Dedifferentiated amniotic fluid mesenchymal stem cell (primary cell): ENCODE measurements around the gene TIMM17B.

ENCODE experiments used
- DNase-seq: peaks from one replicate; pipeline ENCODE4 v3.0.0-alpha.2; 2016; ENCODE audit errors: extremely low spot score

TIMM17B gene

GRCh38 chrX:48897625-48898306, at the start of gene TIMM17B, which contains the start of gene PQBP1:
TSS of gene TIMM17B (minus strand) at chrX:48897768. CDS start at chrX:48897749, 19 bp downstream.
TSS of gene PQBP1 (plus strand) at chrX:48897930. CDS start at chrX:48898510, 580 bp downstream.
- DNase-seq, result peak; percentile 92

- DNase-seq, result peak; percentile 24
Measured at GRCh38 chrX:48945517-48946348, 48.2 kb upstream of the TIMM17B start.

- no peak for DNase-seq
Measured at GRCh38 chrX:48942895-48943294, 45.3 kb upstream of the TIMM17B start.

GRCh38 chrX:48940404-48940955, 42.9 kb upstream of the TIMM17B start:
- no peak for DNase-seq

GRCh38 chrX:48939524-48940228, 42.1 kb upstream of the TIMM17B start:
- no peak for DNase-seq

- no peak for DNase-seq
Measured at GRCh38 chrX:48938721-48939425, 41.3 kb upstream of the TIMM17B start.

- DNase-seq, result no peak
Measured at GRCh38 chrX:48937054-48937907, 39.7 kb upstream of the TIMM17B start.

GRCh38 chrX:48936429-48937053, 39.0 kb upstream of the TIMM17B start:
- DNase-seq, result no peak

- DNase-seq, result no peak
Measured at GRCh38 chrX:48935301-48935670, 37.7 kb upstream of the TIMM17B start.

GRCh38 chrX:48934581-48935300, 37.2 kb upstream of the TIMM17B start:
- no peak for DNase-seq

- DNase-seq, result no peak
Measured at GRCh38 chrX:48933757-48934156, 36.2 kb upstream of the TIMM17B start.

- no peak for DNase-seq
Measured at GRCh38 chrX:48927736-48928382, 30.3 kb upstream of the TIMM17B start.

GRCh38 chrX:48927123-48927522, 29.6 kb upstream of the TIMM17B start:
- no peak for DNase-seq

GRCh38 chrX:48924270-48924669, 26.7 kb upstream of the TIMM17B start:
- no peak for DNase-seq

- no peak for DNase-seq
Measured at GRCh38 chrX:48923771-48924170, 26.2 kb upstream of the TIMM17B start.

GRCh38 chrX:48920718-48921104, 23.1 kb upstream of the TIMM17B start:
- no peak for DNase-seq

GRCh38 chrX:48919947-48920717, 22.6 kb upstream of the TIMM17B start:
- no peak for DNase-seq

- DNase-seq, result no peak
Measured at GRCh38 chrX:48919360-48919841, 21.8 kb upstream of the TIMM17B start.
